OCI-LY1 (cell line): ENCODE results near the gene TTL.
"Not testable (repeated sequence)": the region's sequence is repeated elsewhere in the genome, so short reads cannot be mapped to it uniquely, and the experiment has no call there.

Source experiments
- H2AFZ ChIP-seq: fragments of 200-600 bp; sonication (generic), shearing (Covaris generic); 2 replicates; pipeline ENCODE4 v1.6.0; 2014; ENCODE audit warnings: antibody characterized with exemption, mild to moderate bottlenecking, low read length
- H3F3A ChIP-seq: fragments of 200-600 bp; sonication (generic), shearing (Covaris generic); 2 replicates; pipeline ENCODE4 v1.6.0; 2014; ENCODE audit warnings: mild to moderate bottlenecking, antibody characterized with exemption, low read length, moderate library complexity; ENCODE audit not compliant: insufficient read depth
- H3K27ac ChIP-seq: fragments of 200-600 bp; sonication (generic); 2 replicates; pipeline ENCODE4 v1.5.1; 2014; ENCODE audit warnings: low read length, mixed run types, mild to moderate bottlenecking, low read depth; ENCODE audit not compliant: poor library complexity, severe bottlenecking
- H3K27me3 ChIP-seq: fragments of 200-600 bp; sonication (generic); 2 replicates; pipeline ENCODE4 v1.6.0; 2014; ENCODE audit warnings: antibody characterized with exemption, mild to moderate bottlenecking, low read length, moderate library complexity; ENCODE audit not compliant: insufficient read depth
- H3K36me3 ChIP-seq: fragments of 200-600 bp; sonication (generic); 2 replicates; pipeline ENCODE4 v1.6.1; 2014; ENCODE audit warnings: mild to moderate bottlenecking, antibody characterized with exemption, low read length, moderate library complexity, mixed read lengths; ENCODE audit not compliant: insufficient read depth
- H3K4me1 ChIP-seq: fragments of 200-600 bp; sonication (generic); 2 replicates; pipeline ENCODE4 v1.5.1; 2014; ENCODE audit warnings: mild to moderate bottlenecking, low read length, moderate library complexity; ENCODE audit not compliant: insufficient read depth, severe bottlenecking
- H3K4me2 ChIP-seq: fragments of 200-600 bp; sonication (generic), shearing (Covaris generic); 2 replicates; pipeline ENCODE4 v1.6.1; 2014; ENCODE audit warnings: low read length
- H3K4me3 ChIP-seq: fragments of 200-600 bp; sonication (generic); 2 replicates; pipeline ENCODE4 v1.5.1; 2014; ENCODE audit warnings: low read length, low read depth, mild to moderate bottlenecking, mixed read lengths; ENCODE audit not compliant: poor library complexity, severe bottlenecking
- H3K79me2 ChIP-seq: fragments of 200-600 bp; shearing (Covaris generic); 2 replicates; pipeline ENCODE4 v1.6.1; 2016; ENCODE audit warnings: mixed run types, low read length, mixed read lengths; ENCODE audit not compliant: insufficient read depth
- H3K9ac ChIP-seq: fragments of 200-600 bp; sonication (generic), shearing (Covaris generic); 2 replicates; pipeline ENCODE4 v1.6.1; 2014; ENCODE audit warnings: mild to moderate bottlenecking, low read length, mixed read lengths
- H3K9me2 ChIP-seq: fragments of 200-600 bp; sonication (generic), shearing (Covaris generic); 2 replicates; pipeline ENCODE4 v1.6.1; 2014; ENCODE audit warnings: low read depth, mild to moderate bottlenecking, low read length, mixed read lengths
- H3K9me3 ChIP-seq: fragments of 200-600 bp; shearing (Covaris generic); 2 replicates; pipeline ENCODE4 v1.6.1; 2014; ENCODE audit warnings: low read length, mixed read lengths
- H4K20me1 ChIP-seq: fragments of 200-600 bp; sonication (generic), shearing (Covaris generic); 2 replicates; pipeline ENCODE4 v1.6.0; 2016; ENCODE audit warnings: mild to moderate bottlenecking, low read length; ENCODE audit not compliant: insufficient read depth
- EZH2 ChIP-seq: fragments of 200-600 bp; sonication (generic), shearing (Covaris generic); IDR thresholded peaks from 2 replicates; pipeline ENCODE4 v1.8.0; 2017; ENCODE audit warnings: borderline replicate concordance, mixed run types, mild to moderate bottlenecking, antibody characterized with exemption, low read length, moderate library complexity, mixed read lengths
- TF ChIP-seq, protein P1 (sequence below): fragments of 200-600 bp; sonication (generic), shearing (Covaris generic); IDR thresholded peaks from 2 replicates; pipeline ENCODE4 v1.5.1; 2017; ENCODE audit warnings: mild to moderate bottlenecking, antibody characterized with exemption, low read length, moderate library complexity, mixed read lengths

The TTL gene

DNA sequence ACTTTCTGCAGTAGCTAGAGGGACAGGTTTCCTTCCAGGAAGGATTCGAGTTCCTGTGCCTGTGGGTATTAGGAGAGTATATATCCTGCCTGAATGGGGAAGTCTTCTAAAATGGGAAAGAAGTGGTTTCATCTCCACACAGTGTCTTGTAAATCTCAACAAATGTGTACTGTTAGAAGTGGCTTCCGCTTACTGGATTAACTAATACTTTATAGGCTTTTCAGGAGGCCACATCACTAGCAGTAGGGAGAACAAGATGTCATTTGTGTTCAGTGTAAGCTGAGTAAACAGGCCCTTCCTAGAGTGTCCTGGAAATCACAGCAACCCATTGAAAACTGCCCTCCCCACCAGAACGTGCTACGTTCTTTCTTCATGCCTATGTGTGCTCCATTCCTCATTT is 47.8 kb downstream of the TTL start:
- H3K4me2 ChIP-seq, result no peak overlapping the region
- 0 out of 2 replicates have a peak, but pooled peaks cover 5% of the 10 kb centered on the region for H3F3A ChIP-seq
- no peak overlapping the region for H3K27ac ChIP-seq
- no peaks in the 10 kb centered on the region for H4K20me1 ChIP-seq
- H3K4me3 ChIP-seq, result no peak overlapping the region
- H3K79me2 ChIP-seq, result no peaks in the 10 kb centered on the region
- no peaks in the 10 kb centered on the region for H3K27me3 ChIP-seq
- H3K36me3 ChIP-seq, result peaks cover 55% of the 10 kb centered on the region
- no peaks in the 10 kb centered on the region for H3K4me1 ChIP-seq
- no peak overlapping the region for H2AFZ ChIP-seq
- H3K9me2 ChIP-seq, result no peaks in the 10 kb centered on the region
- no peak for TF ChIP-seq EZH2
- TF ChIP-seq, protein P1, sequence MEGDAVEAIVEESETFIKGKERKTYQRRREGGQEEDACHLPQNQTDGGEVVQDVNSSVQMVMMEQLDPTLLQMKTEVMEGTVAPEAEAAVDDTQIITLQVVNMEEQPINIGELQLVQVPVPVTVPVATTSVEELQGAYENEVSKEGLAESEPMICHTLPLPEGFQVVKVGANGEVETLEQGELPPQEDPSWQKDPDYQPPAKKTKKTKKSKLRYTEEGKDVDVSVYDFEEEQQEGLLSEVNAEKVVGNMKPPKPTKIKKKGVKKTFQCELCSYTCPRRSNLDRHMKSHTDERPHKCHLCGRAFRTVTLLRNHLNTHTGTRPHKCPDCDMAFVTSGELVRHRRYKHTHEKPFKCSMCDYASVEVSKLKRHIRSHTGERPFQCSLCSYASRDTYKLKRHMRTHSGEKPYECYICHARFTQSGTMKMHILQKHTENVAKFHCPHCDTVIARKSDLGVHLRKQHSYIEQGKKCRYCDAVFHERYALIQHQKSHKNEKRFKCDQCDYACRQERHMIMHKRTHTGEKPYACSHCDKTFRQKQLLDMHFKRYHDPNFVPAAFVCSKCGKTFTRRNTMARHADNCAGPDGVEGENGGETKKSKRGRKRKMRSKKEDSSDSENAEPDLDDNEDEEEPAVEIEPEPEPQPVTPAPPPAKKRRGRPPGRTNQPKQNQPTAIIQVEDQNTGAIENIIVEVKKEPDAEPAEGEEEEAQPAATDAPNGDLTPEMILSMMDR, result no peak
- no peaks in the 10 kb centered on the region for H3K9me3 ChIP-seq
- H3K9ac ChIP-seq, result no peak overlapping the region

DNA sequence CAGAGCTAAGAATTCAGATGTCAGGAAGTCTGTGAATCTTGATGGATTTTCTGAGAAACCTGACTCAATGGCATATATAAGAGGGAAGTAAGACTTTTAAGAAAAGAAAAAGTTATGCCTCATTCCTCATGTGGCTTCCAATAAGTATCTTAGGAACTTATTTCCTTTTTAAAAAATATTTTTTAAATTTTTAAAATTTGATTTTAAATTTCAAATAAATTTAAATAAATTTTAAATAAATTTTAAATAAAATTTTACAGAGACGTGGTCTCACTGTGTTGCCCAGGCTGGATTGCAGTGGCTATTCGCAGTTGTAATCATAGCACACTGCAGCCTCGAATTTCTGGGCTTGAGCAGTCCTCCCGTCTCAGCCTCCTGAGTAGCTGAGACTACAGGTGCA is 48.8 kb downstream of the TTL start:
- H3K36me3 ChIP-seq, result peaks cover 55% of the 10 kb centered on the region
- no peak overlapping the region for H3K4me3 ChIP-seq
- H3K4me1 ChIP-seq, result no peaks in the 10 kb centered on the region
- H3K9me3 ChIP-seq, result no peaks in the 10 kb centered on the region
- no peak overlapping the region for H2AFZ ChIP-seq
- no peaks in the 10 kb centered on the region for H4K20me1 ChIP-seq
- H3K4me2 ChIP-seq, result no peak overlapping the region
- H3K27me3 ChIP-seq, result no peaks in the 10 kb centered on the region
- no peak overlapping the region for H3K9ac ChIP-seq
- no peaks in the 10 kb centered on the region for H3K79me2 ChIP-seq
- 0 out of 2 replicates have a peak, but pooled peaks cover 5% of the 10 kb centered on the region for H3F3A ChIP-seq
- no peak overlapping the region for H3K27ac ChIP-seq
- no peak for TF ChIP-seq EZH2
- TF ChIP-seq, protein P1, result no peak
- no peaks in the 10 kb centered on the region for H3K9me2 ChIP-seq

DNA sequence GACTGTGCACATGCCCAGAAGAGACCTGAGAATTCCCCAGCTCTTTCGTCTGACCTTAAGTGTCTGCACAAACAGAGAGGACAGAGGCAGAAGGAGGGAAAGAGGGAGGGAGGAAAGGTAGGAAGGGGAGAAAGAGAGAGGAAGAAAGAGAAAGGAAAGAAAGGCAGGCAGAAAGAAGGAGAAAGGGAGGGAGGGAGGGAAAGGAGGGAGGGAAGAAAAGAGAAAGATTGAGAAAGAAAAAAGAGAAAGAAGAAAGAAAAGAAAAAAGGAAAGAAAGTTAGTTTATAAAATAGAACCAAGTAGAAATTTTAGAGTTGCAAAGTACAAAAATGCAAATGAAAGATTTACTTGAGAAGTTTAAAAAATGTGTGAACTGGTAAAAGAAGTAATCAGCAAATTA is 52.9 kb downstream of the TTL start:
- no peaks in the 10 kb centered on the region for H3K79me2 ChIP-seq
- H3K36me3 ChIP-seq, result peaks cover 37% of the 10 kb centered on the region
- H3K27me3 ChIP-seq, result no peaks in the 10 kb centered on the region
- no peaks in the 10 kb centered on the region for H4K20me1 ChIP-seq
- H3K9ac ChIP-seq, result no peak overlapping the region
- H3K4me1 ChIP-seq, result no peaks in the 10 kb centered on the region
- H3K27ac ChIP-seq, result no peak overlapping the region
- H3K4me3 ChIP-seq, result no peak overlapping the region
- H3K9me3 ChIP-seq, result no peaks in the 10 kb centered on the region
- TF ChIP-seq, protein P1, result no peak
- TF ChIP-seq EZH2, result no peak
- no peaks in the 10 kb centered on the region for H3K9me2 ChIP-seq
- no peak overlapping the region for H2AFZ ChIP-seq
- H3F3A ChIP-seq, result 0 out of 2 replicates have a peak, but pooled peaks cover 5% of the 10 kb centered on the region
- H3K4me2 ChIP-seq, result no peak overlapping the region

DNA sequence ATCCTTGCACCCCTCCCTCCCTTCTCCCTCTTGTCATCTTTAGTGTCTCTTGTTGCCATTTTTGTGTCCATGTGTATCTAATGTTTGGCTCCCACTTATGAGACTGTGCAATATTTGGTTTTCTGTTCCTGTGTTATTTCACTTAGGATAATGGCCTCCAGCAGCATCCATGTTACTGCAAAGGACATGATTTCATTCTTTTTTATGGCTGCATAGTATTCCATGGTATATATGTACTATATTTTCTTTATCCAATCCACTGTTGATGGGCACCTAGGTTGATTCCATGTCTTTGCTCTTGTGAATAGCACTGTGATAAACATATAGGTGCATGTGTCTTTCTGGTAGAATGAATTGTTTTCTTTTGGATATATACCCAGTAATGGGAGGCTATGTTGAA is 54.7 kb downstream of the TTL start:
- H3K9me3 ChIP-seq, H3F3A ChIP-seq, H3K4me1 ChIP-seq, H3K9ac ChIP-seq, H3K27me3 ChIP-seq, H3K79me2 ChIP-seq, H3K9me2 ChIP-seq, H3K27ac ChIP-seq, H3K4me2 ChIP-seq, H4K20me1 ChIP-seq, H3K4me3 ChIP-seq, H2AFZ ChIP-seq: not testable (repeated sequence)
- peaks cover 21% of the 10 kb centered on the region for H3K36me3 ChIP-seq
